NB4 (cell line): ENCODE data around the gene ZFYVE21.

Experiments used
- MYC ChIP-seq: IDR thresholded peaks from 2 replicates; pipeline ENCODE4 v1.6.1; 2011; ENCODE audit warnings: low read depth, low read length
- POLR2A ChIP-seq: IDR thresholded peaks from 2 replicates; pipeline ENCODE4 v1.6.1; 2011; ENCODE audit warnings: mild to moderate bottlenecking; ENCODE audit not compliant: insufficient read length; ENCODE audit errors: extremely low read depth
- TF ChIP-seq, protein P1 (sequence below): IDR thresholded peaks from one replicate; pipeline ENCODE4 v1.5.1; 2012; ENCODE audit warnings: low read depth, low read length

DNA sequence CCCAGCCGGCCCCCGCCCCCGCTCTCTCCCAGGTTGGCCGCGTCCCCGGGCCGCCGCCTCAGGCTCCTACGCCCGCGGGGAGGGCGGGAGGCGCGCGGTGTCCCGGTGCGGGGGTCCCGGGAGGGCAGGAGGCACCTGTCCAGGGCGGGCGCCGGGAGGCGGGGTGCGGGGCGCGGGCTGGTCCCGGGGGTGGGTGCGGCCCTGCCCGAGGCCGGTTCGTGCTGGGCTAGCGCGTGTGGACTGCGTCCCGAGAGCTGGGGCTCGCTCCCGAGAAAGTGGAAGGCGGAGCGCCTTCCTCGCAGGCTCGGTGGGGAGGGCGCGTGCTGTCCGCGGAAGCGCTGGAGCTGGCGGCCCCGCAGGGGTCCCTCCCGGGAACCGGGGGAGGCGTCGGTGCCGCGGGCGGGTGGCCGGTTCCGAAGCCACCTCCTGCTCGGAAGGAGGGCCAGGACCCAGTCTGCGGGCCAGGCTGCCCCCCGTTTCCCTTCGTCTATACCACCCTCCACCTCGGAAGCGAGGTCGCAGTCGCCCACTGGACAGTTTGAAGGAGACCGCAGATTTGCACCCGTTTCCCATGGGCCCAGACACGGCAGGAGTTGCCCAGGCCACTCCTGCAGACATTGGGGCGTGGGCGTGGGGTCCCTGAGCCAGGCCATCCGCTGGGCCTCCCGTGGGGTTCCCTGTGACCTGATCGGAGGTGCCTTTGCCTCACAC is 636 bp downstream of the ZFYVE21 start:
- TF ChIP-seq POLR2A: no peak
- TF ChIP-seq, protein P1, sequence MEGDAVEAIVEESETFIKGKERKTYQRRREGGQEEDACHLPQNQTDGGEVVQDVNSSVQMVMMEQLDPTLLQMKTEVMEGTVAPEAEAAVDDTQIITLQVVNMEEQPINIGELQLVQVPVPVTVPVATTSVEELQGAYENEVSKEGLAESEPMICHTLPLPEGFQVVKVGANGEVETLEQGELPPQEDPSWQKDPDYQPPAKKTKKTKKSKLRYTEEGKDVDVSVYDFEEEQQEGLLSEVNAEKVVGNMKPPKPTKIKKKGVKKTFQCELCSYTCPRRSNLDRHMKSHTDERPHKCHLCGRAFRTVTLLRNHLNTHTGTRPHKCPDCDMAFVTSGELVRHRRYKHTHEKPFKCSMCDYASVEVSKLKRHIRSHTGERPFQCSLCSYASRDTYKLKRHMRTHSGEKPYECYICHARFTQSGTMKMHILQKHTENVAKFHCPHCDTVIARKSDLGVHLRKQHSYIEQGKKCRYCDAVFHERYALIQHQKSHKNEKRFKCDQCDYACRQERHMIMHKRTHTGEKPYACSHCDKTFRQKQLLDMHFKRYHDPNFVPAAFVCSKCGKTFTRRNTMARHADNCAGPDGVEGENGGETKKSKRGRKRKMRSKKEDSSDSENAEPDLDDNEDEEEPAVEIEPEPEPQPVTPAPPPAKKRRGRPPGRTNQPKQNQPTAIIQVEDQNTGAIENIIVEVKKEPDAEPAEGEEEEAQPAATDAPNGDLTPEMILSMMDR: no peak
- no peak for TF ChIP-seq MYC
